Upper lobe of left lung (tissue), 4 donors: Measurements from ENCODE around the gene SGSH.

Experiments used
- CTCF ChIP-seq, 6 experiments: fragments of 450-650 bp in 4 of 6; fragments of 200-600 bp in 2 of 6; sonication (generic) in 2 of 6; IDR thresholded peaks; one replicate each; pipeline ENCODE4 v1.5.1; 2016 to 2019; ENCODE audit warnings: antibody characterized with exemption in 6 of 6
- POLR2A ChIP-seq, 4 donors: fragments of 450-650 bp; IDR thresholded peaks; one replicate each; pipeline ENCODE4 v1.5.1; 2016 to 2017; ENCODE audit warnings: antibody characterized with exemption in 4 of 4, mild to moderate bottlenecking in 2 of 4

GRCh38 chr17:80190716-80191115 is 29.4 kb downstream of the SGSH start:
- TF ChIP-seq CTCF (IDR thresholded peaks at IDR 0.05) = no peak
- TF ChIP-seq POLR2A (IDR thresholded peaks at IDR 0.05) = no peak
